ENCODE data around the gene VWA3B.
A peak's percentile ranks its signal among the peaks of the same experiment; 100 is the strongest.
"Not testable (repeated sequence)": the region's sequence is repeated elsewhere in the genome, so short reads cannot be mapped to it uniquely, and the experiment has no call there.

The VWA3B gene

DNA sequence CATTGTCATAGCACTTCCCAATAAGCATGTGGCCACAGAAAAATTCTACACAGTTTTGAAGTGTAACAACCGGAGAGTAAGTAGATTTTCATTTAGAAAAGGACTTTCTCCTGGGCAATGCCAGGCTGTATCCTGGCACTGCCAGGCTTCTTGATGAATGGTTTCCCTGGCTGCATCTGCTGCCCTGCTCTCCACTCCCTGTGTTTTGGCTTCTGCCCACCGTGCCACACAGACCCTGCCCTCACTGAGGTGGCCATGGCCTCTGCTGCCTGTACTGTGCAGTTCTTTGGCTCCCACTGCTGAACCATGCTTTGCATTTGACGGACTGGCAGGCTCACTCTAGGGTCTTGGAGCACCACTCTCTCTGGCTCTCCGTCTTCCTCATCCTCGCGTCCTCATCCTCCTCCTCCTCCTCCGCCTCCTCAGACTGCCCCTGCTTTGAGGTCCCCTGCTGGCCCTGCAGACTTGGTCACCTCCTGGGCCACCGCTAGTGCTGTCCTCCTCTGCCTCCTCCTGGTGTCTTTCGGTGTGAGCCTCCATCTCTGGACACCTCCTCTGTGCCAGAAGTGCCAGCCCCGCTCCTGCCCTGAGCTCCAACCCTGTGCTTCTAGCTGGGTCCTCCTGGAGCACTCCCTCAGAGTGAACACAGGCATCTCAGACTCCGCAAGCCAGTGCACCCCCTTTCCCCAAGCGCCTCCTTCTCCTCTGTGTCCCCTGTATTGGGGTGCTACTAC, 213.3 kb downstream of the VWA3B start:
- DNase-seq: no peak

DNA sequence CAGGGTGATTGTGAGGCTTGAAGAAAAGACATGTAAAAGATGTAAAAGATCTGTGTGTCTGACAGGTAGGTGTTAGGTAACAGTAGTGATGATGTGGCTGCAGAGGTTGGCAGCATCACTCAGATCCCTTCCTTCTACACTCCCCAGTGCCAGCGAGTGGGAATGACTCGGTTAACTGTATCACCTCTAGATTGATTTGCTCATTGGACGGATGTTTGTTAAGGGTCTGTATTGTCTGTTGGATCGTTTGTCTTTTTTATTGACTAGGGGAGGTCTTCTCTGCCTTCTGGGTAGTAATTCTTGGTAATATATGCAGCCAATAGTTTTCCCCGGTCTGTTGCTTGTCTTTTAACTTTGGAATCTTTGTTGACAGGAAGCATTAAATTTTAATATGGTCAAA, 214.5 kb downstream of the VWA3B start:
- no peak for DNase-seq

DNA sequence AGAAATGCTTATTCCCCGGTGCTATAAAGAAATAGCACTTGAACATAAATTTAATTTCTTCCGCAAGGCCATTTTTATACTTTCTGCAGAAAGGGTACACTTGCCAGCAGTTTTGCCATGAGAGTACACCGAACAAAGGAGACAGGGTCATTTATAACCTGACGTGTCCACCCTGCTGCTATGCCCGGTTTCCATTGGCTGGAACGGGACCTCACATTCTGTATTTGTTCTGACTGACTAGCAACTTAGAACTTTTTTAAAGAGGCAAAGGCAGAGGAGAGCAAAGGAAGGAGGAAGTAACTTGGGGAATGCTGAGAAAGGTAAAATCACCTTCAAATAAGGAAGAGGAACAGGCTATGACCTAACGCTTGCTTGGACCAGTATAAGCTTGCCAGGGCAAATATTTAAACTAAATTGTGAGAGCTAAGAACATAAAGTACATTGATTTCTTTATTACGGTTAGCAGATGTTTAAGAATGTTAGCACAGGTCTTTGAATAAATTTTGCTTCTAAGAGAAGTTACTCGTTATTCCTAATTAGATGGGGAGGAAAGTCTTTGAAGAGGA, 220.2 kb downstream of the VWA3B start:
- DNase-seq: not testable (repeated sequence)

DNA sequence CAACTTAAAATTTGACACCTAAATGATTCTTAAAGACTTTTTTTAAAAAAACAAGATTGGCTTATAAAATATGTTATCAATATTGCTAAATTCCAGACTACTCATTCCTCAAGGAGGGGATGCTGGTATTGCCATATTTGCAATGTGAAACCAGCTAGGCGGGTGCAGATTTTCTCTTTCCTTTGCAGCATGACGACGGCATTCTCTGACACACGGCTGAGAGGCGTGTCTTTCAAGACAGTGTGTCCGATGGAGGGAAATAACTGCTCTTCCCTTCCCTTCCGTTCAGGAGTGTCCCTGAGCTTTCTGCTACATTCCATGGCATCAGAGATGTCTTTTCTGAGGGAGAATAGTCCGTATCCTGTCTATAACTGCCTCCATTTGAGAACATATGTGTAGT, 221.1 kb downstream of the VWA3B start:
- DNase-seq: no peak

DNA sequence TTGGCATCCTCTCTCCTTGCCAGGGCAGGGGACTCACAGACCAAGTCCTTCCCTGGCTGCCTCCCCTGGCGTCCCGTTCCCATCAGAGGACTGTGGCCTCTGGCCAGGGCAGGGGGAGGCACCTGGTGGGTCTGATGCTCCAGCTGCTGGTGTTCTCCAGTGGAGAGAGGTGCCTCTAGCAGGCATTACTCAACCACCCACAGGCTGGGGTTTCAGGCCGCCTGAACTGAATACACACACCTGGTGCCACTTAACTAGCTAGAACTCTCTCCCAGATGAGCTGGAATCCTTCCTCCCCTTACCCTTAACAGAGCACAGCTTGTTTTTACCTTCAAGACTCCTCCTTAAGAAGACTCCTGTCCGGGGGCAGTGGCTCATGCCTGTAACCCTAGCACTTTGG, 221.6 kb downstream of the VWA3B start:
- peak; percentile 51 for DNase-seq

DNA sequence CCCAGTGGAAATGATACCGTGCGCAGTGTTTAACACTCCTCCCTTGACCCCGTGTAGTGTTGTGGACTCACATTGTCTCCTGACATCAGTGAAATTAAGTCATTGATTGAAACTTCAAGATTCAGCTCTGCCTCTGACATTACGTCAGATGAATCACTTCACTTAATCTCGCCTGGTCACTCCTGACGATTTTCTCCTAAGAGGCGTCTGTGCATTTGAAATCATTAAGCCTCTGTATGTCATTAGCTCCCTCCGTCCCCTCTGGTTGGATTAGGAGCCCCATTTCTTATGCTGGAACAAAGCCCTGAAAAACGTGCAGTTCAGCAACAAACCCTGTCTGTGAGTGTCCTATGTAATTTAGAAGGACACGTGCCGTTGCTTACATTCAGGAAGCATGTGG, 222.6 kb downstream of the VWA3B start:
- no peak for DNase-seq

DNA sequence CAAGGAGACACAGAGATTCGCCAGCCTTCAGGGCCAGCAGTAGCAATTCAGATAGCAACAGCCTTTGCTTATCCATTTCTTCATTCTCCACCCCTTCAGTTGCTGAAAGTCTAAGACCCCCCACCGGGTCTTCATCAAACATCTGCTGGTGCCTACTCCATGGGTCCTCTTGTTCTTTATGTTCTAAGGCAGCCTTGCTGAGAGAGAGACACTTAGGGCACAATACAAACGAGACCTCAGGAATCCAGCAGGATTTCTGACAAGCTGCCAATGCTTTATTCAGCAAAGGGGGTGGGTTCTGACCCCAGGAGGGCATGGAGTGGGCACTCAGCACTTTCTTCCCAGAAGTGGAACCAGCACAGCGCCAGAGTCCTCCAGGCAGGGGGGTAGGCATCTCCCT, 223.0 kb downstream of the VWA3B start:
- DNase-seq: no peak

DNA sequence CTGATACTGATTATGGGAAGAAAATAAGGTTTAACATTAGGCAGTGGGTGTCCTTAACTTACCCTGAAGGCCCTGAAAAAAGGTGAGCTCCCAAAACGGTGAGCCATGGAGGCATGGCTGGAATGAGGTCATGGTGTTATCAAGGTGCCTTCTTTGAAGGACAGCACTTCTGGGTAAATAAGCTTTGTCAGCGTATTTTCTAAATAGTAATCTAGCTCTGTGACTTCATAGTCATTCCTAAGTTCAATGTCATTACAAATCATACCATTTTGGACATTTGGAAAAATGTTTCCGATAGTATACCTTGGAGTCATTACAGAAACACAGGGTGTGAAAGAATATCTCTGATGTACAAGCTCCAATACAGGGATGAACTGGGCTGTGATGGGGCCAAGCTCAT, 224.1 kb downstream of the VWA3B start:
- DNase-seq: no peak

DNA sequence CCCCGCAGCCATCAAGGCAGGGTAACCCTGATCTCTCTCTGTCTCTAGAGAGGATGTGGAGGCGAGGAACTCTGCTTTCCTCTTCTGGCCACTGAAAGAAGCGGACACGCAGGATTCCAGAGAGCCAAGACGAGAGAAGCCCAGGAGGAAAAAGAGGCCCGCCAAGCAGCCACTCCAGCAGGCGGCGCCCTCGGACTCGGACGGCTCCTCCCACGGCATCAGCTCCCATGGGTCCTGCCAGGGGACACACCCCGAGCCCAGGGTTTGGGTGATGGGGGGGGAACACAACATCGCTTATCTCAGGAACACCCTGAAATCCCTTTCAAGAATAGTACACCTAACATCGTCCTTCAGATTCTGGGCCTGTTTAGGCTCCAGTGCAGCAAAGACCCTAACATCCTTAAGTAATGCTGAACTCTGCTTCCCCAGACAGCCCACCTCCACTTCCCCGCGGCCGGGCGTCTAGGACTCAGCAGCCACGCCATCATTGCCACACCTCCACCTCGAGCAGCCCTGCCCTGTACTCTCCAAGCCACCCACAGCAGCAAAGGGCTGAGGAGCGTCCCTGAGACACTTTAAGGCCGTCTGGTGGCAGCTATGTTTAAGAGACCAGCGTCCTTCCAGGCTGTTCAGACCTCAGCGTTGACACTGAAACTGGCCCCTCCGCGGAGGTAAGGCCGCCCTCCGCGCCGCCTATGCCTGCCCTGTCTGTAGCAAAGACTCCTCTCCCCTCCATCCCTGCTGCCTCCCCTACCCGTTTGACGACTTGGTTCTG, 225.0 kb downstream of the VWA3B start:
- DNase-seq: no peak

DNA sequence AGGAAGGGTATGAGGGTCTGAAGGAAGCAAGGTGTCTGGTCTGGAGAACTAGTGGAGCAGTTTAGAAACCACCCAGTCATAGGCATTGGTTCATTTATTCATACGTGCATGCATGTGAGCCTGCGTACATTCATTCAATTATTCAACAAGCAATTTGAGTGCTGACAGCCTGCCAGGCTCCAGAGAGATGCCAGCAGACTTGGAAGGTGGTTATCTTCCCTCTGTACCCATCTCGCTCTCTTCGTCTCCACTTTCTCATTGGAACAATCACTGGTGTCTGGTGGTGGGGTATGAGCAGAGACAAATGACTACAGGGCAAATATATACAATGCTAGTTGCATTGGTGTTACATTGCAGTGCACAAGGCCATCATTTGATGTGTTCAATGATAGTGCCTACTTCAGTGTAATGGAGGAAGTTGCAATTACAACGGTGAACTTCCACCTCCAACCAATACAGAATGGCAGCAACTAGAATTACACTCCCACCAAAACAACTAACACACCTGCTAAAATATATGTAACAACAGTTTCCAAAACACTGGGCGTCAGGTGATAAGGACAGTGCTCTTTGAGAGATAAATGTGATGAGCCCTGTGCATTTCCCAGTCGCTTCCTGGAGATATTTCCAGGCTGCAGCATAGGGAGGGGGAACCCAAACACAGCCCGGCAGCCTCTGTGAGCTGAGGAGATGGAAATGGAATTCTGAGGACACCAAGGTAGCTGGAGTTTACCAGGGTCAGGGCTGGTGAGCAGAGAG, 226.7 kb downstream of the VWA3B start:
- no peak for DNase-seq

DNA sequence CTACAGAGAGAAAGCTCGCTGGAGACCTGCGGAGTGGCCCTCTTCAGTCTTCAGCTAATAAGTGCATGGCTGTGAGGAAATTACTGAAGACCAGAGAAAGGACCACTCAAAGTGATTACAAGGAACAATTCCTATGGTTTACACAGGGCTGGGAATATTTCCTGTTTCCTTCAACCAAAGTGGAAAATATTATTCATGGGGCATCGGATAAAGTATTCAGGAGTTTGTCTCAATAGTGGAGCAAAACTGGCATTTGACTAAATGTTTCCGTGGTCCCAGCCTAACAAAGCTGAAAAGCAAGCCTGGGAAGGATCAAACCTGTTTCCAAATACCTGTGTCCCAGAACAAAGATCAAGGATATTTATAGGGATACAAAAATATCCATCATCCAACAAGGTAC, 227.3 kb downstream of the VWA3B start:
- DNase-seq: no peak

DNA sequence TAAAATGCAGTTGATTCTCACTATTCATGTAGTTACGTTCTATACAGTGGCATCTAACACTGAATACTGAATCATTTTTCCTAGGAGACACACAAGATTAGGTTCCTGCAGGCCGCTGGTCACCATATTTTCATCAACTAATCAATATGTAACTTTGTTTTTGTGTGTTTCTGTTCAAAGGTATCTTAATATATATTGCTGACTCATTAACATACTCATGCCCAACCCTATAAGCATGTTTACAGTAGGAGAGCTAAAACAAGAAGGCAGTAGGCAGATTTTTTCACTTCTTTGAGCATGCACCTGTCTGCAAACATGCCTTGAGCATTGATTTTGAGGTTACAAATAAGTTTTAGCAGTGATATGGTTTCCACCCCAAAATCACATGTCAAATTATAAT, 229.0 kb downstream of the VWA3B start:
- no peak for DNase-seq

DNA sequence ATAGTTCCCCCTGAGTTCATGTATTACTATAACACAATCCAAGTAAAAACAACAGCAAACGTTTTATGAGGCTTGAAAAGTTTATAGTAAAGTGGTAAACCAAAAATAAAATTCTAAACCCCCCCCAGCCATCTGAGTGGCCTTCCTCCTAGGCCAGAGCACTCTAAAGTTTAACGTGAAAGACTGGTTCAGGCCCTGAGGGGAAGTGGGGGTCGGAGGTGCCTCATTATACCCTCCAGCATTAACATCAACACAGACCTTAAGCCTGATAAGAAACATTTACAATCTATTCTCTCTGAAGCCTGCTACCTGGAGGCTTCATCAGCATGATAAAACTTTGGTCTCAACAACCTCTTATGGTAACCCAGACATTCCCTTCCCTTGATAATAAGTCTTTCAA, 230.2 kb downstream of the VWA3B start:
- DNase-seq: no peak

DNA sequence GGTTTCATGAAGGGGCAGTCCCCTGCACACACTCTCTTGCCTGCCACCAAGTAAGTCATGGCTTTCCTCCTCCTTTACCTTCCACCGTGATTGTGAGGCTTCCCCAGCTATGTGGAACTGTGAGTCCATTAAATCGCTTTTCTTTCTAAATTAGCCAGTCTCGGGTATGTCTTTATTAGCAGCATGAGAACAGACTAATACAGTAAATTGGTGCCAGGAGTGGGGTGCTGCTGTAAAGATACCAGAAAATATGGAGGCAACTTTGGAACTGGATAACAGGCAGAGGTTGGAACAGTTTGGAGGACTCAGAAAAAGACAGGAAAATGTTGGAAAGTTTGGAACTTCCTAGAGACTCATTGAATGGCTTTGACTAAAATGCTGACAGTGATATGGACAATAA, 233.2 kb downstream of the VWA3B start:
- DNase-seq: not testable (repeated sequence)

DNA sequence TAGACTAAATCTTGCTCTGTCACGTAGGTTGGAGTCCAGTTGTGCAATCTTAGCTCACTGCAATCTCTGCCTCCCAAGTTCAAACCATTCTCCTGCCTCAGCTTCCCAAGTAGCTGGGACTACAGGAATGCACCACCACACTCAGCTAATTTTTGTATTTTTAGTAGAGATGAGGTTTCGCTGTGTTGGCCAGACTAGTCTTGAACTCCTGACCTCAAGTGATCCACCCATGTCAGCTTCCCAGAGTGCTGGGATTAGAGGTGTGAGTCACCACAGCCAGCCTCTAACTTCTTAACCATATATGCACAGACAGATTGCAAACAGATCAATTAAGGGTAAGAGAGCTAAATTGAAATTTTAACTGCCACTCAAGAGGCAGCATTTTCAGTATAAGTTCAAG, 237.2 kb downstream of the VWA3B start:
- no peak for DNase-seq

DNA sequence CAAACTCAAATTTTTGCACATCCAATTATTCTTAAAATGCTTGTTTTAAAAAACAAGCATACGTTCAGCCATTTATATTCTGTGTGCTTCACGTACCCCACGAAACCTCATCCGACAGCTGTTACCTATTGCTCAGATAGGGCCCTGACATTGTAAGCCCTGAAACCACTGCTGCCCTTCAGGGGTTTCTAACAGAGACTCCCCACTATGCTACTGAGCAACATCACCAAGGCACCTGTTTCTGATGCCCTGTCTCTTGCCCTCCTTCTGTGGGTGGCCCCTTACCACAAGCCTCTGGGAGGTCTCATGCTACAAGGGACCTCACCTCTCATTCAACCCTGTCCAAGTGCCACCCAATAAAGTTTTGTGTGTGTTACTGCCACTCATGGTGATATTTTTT, 240.8 kb downstream of the VWA3B start:
- DNase-seq: no peak

DNA sequence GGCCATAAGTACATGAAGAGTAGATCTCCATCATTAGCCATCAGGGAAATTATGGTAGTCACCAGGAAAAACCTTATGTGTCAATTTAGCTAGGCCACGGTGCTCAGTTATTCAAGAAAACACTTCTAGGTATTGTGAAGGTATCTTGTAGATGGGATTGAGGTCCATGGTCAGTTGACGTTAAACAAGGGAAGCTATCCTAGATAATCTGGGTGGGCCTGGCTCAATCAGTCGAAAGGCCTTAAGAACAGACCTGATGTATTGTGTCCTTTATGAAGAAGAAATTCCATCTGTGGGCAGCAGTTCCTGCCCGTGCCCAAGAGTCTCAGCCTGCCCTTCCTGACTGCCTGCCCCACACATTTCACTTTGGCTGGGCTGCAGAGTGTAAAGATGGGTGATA, 242.6 kb downstream of the VWA3B start:
- DNase-seq: no peak

DNA sequence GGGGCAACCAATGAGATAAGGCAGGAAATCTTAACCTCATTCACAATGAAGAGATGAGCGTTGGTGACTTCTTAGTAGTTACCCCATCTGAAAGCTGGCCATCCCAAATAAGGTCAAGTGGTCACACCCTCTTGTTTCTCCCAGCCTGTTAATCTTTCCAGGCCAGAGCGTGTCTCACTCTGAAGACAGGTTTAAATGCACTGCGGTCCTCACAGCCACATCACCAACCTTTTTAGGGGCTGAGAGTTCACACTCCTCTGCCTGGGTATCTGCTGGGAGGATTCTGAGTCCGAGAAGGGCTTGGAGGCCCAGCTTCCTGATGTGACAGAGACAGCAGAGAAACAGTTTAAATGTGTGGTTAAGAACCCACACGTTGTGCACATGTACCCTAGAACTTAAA, 246.0 kb downstream of the VWA3B start:
- no peak for DNase-seq

DNA sequence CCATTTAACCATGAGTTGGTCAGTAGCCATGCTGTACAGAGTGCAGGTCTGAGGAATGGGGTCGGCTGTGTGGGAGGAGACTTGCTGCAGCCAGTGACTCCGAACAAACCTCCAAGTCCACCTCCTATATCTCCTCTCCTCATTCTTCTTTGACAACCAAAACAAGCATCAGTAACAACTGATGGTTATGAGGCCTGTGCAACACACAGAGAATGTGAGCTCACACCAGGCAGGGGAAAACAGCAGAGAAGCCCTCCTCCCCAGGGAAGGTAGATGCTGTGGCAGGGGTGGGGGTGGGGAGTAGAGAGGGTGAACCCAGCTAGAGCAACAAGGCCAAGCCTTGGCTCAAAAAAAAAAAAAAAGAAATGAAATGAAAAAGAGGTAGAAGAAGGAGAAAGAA, 247.0 kb downstream of the VWA3B start:
- DNase-seq: no peak

DNA sequence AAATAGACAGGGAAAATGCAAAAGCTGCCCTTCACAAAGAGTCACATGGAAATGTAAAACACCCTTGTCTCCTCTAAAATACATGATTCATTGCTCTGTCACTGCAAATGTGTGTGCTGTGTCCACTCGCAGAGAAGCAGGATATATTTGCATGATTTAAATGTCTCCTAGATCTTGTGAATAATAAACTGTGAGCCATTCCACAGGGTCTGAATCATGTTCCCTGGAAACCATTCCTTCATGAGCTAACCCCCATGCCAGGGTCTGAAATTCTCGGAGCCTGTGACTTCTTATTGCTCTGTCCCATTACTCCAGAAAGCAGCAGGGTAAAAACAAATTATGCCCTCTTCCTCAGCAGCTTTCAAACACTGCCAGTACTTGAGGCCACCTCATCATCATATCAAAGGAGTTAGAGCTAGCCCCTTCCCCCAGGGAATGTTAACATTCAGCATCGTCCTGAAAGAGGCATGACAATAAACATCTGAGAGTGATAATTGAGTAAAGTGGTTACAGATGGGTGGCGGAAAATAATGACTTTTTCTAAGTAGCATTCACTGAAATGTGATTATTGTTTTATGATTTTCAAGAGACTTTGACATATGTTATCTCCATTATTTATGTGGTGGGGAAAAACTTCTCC, 247.6 kb downstream of the VWA3B start:
- DNase-seq: no peak

DNA sequence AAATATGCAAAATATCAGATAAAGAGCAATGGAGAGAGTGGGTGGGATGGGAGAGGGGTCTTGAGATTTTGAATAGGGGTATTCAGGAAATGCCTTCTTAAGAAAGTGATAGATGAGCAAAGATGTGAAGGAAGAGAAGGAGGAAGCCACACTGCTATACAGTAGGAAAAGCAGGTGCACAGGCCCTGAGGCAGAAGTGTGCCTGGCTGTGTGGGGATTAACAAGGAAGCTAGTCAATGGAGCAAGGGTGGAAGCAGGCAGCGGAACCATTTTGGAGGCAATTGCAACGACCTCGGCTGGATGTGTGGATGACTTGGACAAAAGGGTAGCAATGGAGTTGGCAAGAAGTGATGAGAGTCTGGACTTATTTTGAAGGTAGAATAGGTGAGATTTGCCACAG, 248.3 kb downstream of the VWA3B start:
- no peak for DNase-seq

DNA sequence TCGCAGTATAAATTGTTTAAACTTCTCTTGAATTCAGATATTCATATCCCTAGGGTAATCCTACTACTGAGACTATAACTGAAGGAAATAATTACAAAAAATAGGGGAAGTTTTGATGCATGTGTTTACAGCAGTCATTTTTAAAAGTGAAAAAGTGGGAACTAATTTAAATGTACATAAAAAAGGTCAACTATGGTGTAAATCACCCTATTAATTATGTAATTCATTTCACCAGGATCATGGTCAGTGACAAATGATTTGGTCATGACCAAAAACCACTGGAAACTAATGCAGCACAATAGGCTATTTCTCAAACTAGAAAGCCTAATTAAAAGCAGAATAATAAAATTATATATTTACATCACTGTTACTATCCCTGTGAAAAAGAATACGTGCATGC, 254.3 kb downstream of the VWA3B start:
- no peak for DNase-seq

DNA sequence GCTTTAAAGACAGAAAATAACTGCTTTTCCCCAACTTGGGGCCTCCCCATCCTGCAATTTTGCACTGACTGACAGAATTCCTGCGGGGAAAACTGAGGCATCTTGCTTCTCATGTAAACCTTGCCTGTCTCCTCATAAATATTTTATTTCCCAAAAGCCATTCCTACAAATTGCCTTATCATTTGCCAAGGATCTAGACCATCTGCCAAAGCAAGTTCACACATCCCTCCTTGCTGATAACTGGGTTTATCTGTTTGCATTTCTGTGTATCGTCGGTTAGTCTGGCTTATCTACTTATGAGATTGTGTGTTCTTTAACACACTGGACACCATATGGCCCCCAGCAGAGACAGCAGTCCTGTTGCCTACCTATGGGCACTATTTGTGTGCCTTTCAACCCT, 256.3 kb downstream of the VWA3B start:
- DNase-seq: no peak

Data from NCI-H510A (cell line).